Muscle layer of duodenum (tissue), 2 donors: ENCODE data around the gene APPL2.

Source experiments
- H3K27ac ChIP-seq: one replicate; pipeline ENCODE4 v1.7.0; 2013; ENCODE audit warnings: mild to moderate bottlenecking, low read length
- H3K27me3 ChIP-seq: one replicate; pipeline ENCODE4 v1.7.0; 2013; ENCODE audit warnings: low read depth, mild to moderate bottlenecking, control low read depth, low read length
- H3K36me3 ChIP-seq, 2 donors: one replicate each; pipeline ENCODE4 v1.7.0; 2013; ENCODE audit warnings: low read length in 2 of 2, control low read depth in 1 of 2, mild to moderate bottlenecking in 1 of 2; ENCODE audit not compliant: insufficient read depth in 2 of 2, control insufficient read depth in 1 of 2
- H3K4me1 ChIP-seq, 2 donors: one replicate each; pipeline ENCODE4 v1.7.0; 2013; ENCODE audit warnings: low read length in 2 of 2, mild to moderate bottlenecking in 2 of 2, control low read depth in 1 of 2, moderate library complexity in 1 of 2; ENCODE audit not compliant: insufficient read depth in 2 of 2, control insufficient read depth in 1 of 2
- H3K4me3 ChIP-seq, 2 donors: one replicate each; pipeline ENCODE4 v1.7.0; 2013; ENCODE audit warnings: low read length in 2 of 2, low read depth in 1 of 2, mild to moderate bottlenecking in 1 of 2
- H3K9me3 ChIP-seq, 2 donors: one replicate each; pipeline ENCODE4 v1.7.0; 2013; ENCODE audit warnings: low read length in 2 of 2, control low read depth in 1 of 2, mild to moderate bottlenecking in 1 of 2; ENCODE audit not compliant: control insufficient read depth in 1 of 2
- donor health status: healthy.

APPL2 gene

DNA sequence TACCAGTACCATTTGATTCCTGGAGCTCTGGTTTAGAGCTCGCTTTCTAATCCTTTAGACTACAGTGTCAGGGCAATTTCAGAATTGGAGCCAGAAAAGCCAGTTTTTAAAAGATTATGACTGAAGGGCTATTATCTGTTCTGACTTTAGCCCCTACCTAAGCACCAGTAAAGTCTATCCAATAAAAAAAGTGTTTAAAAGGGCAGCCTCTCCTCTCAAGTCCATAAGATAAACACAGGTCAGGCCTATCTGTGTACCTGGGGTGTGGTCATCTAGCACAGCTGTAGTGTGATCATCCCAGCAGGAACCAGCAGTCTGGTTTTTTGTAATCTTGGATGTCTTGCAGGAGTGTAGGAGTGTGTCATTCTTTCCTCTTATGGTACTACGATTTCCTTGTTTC is 6.6 kb downstream of the APPL2 start:
- no peaks in the 10 kb centered on the region for H3K27me3 ChIP-seq
- peaks cover 14 to 31% of the 10 kb centered on the region in 2 donors for H3K4me1 ChIP-seq
- H3K9me3 ChIP-seq: no peaks in the 10 kb centered on the region
- peaks cover 13 to 20% of the 10 kb centered on the region in 2 donors for H3K36me3 ChIP-seq
- H3K4me3 ChIP-seq: no peak overlapping the region
- H3K27ac ChIP-seq: no peak overlapping the region

DNA sequence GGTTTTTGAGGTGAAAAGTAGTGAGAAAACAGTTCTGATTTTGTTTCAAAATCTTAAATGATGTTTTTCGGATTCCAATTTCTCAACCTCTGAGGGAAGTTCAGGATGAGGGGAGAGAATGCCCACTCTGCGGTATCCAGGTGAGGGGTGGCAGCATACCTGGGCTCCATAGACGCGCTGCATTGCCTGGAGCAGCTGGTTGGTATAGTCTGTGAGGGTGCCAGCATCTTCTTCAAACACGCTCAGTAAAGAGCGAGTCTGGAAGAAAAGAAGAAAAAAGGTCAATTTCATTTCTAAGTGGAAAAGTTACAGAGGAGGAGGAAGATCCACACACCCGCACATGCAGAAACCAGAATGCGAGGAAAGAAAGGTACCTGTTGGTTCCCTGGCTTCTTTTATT is 7.0 kb downstream of the APPL2 start:
- no peak overlapping the region for H3K27ac ChIP-seq

DNA sequence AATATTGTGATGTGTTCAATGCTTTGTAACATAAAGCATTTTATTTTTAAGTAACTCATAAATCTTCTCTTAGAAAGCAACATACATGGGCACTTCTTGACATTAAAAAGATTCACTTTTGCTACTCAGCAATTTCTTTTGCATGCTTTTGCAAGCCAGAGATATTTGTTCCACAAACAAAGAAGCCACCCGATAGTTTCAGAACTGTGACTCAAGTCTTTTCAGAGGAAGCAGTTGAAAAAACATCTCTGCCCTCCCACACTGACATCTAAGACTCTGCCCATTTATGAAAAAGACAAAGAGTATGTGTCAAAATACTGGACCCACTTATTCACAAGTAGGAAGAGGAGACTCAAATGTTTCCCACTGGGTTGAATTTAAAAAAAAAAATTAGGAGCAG is 7.5 kb downstream of the APPL2 start:
- H3K4me3 ChIP-seq: no peak overlapping the region
- H3K4me1 ChIP-seq: peaks cover 11 to 22% of the 10 kb centered on the region in 2 donors
- no peaks in the 10 kb centered on the region for H3K9me3 ChIP-seq
- peaks cover 13 to 23% of the 10 kb centered on the region in 2 donors for H3K36me3 ChIP-seq
- no peaks in the 10 kb centered on the region for H3K27me3 ChIP-seq
- no peak overlapping the region for H3K27ac ChIP-seq

More for the DNA sequence above, 7.0 kb downstream of the APPL2 start:
- H3K36me3 ChIP-seq: peaks cover 13 to 23% of the 10 kb centered on the region in 2 donors
- H3K4me1 ChIP-seq: peaks cover 12 to 27% of the 10 kb centered on the region in 2 donors
- H3K4me3 ChIP-seq: no peak overlapping the region
- no peaks in the 10 kb centered on the region for H3K9me3 ChIP-seq
- no peaks in the 10 kb centered on the region for H3K27me3 ChIP-seq

DNA sequence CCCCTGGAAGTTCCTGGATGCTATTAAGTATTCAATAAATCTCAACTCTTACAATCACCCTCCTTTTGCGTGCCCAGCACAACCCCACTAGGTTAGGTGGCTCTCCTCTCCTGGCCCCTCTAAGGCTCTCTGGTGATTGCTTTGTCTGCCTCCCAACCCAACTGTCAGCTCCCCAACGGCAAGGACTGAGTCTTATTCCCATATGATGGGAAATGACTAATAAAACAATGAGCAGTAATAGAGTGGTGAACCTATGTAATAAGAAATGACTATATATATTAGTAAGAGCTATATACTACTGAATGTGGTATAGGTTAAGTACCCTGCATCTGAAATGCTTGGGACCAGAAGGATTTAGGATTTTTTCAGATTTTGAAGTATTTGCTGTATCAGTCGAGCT is 8.1 kb downstream of the APPL2 start:
- H3K36me3 ChIP-seq: peaks cover 13 to 28% of the 10 kb centered on the region in 2 donors
- H3K4me3 ChIP-seq: no peak overlapping the region
- H3K9me3 ChIP-seq: no peaks in the 10 kb centered on the region
- peaks cover 6 to 16% of the 10 kb centered on the region in 2 donors for H3K4me1 ChIP-seq
- no peaks in the 10 kb centered on the region for H3K27me3 ChIP-seq
- H3K27ac ChIP-seq: no peak overlapping the region

DNA sequence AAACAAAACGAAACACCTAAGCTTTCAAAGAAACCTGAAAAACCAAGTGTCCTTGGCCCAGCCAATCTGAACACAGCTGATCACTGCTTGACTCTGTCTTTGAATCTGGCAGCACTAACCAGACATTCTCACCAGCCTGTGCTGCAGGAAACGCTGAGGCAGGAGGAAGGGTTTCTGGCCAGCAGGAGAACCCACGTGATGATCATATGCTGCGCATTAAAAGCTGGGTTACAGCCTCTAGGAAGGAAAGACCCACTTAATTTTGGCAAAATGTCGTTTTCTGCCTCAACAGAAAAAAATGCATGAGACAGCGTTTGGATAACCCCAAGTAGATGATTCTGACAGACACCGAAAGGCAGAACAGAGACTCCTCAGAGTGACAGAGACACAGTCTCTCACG is 9.8 kb downstream of the APPL2 start:
- Histone ChIP-seq H3K27me3 (no peaks in the 10 kb centered on the region), H3K27ac (no peak overlapping the region), H3K9me3 (no peaks in the 10 kb centered on the region), H3K36me3 (peaks cover 13 to 43% of the 10 kb centered on the region in 2 donors), H3K4me1 (peaks cover 5 to 6% of the 10 kb centered on the region in 2 donors), H3K4me3 (no peak overlapping the region)

DNA sequence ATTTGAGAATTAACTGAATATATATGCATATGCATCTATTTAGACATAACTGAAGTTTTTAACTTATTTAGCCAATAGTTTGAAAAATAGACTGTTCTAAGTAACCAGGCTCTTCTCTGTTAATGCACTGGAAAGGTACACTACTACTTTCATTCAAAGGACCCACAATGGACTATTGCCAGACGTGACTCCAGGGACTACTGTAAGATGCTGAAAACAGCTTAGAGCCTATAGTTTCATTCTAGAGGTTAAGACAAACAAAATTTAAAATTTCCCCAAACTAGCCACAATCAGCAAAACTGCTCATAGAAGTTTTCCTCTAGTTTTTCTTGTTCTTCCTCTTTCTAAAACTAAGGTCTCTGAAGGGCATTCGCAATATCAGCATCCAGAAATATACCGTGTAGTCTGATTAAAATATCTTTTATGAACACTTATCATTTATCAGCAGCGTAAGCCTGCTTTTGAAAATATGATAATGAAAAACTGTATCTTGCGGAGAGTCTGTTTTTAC is 10.4 kb downstream of the APPL2 start:
- Histone ChIP-seq H3K27ac (no peak overlapping the region), H3K4me1 (peaks cover 5 to 10% of the 10 kb centered on the region in 2 donors), H3K36me3 (peaks cover 13 to 48% of the 10 kb centered on the region in 2 donors)

DNA sequence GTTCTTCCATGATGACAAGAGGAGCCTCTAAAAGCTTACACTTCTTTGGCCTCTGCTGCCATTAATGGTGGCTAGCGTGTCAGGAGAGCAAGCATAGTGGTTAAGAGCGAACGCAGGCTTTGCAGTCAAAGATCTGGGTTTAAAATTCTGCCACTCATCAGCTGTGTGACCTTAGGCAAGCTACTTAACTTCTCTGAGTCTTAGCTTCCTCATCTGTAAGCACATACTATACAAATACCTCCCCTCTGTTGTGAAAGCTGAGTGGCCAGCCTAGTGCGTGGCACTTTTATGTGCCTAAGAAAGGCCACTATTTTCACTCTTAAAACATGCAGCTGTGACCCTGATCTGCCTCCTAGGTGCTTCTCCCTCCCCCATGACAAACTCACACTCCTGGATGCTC is 11.6 kb downstream of the APPL2 start:
- Histone ChIP-seq H3K4me1 (peaks cover 10 to 18% of the 10 kb centered on the region in 2 donors), H3K27me3 (no peaks in the 10 kb centered on the region), H3K4me3 (no peak overlapping the region), H3K27ac (no peak overlapping the region), H3K36me3 (peaks cover 12 to 49% of the 10 kb centered on the region in 2 donors), H3K9me3 (no peaks in the 10 kb centered on the region)

More for the DNA sequence above, 10.4 kb downstream of the APPL2 start:
- H3K27me3 ChIP-seq: no peaks in the 10 kb centered on the region
- H3K4me3 ChIP-seq: no peak overlapping the region
- H3K9me3 ChIP-seq: no peaks in the 10 kb centered on the region

DNA sequence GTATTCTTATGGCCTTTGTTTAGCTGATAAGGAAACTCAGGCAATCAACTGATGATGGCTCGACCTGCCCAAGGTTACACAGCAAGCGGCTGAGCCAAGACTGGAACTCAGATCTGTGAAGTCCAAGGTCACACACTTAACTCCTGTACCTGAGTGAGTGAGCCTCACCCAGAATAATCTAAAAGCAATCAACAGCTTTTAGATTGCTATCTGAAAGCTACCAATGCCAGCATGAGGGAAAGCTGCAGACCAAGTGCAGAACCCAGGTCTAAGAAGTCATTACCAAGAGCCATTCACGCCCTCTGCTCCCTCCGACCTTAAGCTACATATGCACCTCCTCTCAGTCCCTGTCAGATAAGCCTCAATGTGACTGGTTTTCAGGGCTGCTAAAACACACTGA is 12.1 kb downstream of the APPL2 start:
- Histone ChIP-seq H3K4me1 (peaks cover 12 to 13% of the 10 kb centered on the region in 2 donors), H3K4me3 (no peak overlapping the region), H3K9me3 (no peaks in the 10 kb centered on the region), H3K27ac (no peak overlapping the region), H3K36me3 (peaks cover 8 to 46% of the 10 kb centered on the region in 2 donors), H3K27me3 (no peaks in the 10 kb centered on the region)

DNA sequence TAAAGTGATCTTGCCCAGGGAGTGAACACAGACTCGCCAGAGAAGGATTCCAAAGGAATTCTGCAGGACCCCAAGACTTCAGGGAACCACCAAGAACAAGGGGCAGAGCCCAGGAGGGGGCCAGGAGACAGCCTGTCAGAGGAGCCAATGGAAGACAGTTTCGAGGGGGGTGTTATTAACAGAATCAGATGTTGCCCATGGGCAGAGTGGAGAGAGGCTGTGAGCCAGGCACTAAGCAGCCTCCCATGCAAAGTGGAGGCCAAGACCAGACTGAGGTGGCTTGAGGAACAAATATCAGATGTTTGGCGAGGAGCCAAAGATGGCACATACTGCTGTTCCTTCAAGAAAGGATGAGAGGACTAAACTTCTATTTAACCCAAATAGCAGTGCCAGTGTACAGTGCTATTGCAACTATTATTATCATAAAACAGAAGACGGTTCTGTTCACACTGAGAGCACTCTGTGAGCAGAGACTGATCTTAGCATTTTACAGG is 12.6 kb downstream of the APPL2 start:
- peaks cover 6 to 46% of the 10 kb centered on the region in 2 donors for H3K36me3 ChIP-seq
- H3K27ac ChIP-seq: no peak overlapping the region
- no peak overlapping the region for H3K4me3 ChIP-seq
- peaks cover 13 to 14% of the 10 kb centered on the region in 2 donors for H3K4me1 ChIP-seq
- H3K9me3 ChIP-seq: no peaks in the 10 kb centered on the region
- H3K27me3 ChIP-seq: no peaks in the 10 kb centered on the region

DNA sequence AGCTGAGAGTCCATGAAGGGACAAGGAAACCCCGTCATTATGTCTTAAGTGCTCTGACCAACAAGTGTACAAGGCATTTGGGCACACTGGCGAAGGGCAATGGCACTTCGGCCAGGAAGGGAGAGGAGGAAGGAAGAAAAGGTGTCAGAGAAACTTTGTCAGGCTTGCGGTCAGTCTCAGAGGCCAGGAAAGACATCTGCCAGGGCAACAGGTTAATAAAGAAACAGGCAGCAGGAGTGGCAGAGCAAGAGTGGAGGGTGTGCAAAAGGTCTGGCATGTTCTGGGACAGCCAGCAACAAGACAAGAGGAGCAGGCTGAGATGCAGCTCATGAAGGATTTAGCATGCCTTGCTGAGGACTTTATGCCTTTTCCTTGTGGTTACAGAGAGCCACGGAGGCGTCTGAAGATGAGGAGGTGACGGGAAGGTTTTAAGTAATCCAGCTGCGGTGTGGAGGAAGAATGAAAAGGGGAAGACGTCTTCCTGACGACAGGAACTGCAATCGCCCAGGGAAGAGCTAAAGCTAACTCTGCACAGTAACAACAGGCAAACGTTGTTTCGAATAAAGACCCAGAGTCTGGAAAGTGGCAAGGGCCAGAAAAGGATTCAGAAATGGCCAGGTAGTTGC is 13.1 kb downstream of the APPL2 start:
- Histone ChIP-seq H3K27ac (no peak overlapping the region), H3K4me3 (no peak overlapping the region), H3K9me3 (no peaks in the 10 kb centered on the region), H3K4me1 (peaks cover 13 to 14% of the 10 kb centered on the region in 2 donors), H3K36me3 (peaks cover 6 to 48% of the 10 kb centered on the region in 2 donors), H3K27me3 (no peaks in the 10 kb centered on the region)

DNA sequence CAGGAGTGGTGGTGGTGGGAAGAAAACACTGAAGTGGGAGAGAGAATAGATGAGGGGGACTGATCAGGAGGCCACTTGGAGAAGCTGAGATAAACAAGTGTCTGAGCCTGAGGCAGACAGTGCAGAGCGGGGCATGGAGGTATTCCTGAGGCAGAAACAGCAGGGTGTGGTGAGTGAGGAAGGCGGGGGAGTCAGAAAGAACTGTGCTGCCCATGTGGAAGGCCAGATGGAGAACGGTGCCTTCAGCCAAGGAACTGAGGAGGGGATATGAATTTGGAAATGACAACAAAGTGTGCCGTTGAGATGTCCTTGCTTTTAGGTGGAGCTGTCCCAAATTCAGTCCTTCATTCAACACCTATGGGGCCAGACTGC is 13.7 kb downstream of the APPL2 start:
- Histone ChIP-seq H3K4me3 (no peak overlapping the region), H3K36me3 (peaks cover 5 to 48% of the 10 kb centered on the region in 2 donors), H3K27me3 (no peaks in the 10 kb centered on the region), H3K27ac (no peak overlapping the region), H3K4me1 (peaks cover 13 to 14% of the 10 kb centered on the region in 2 donors), H3K9me3 (no peaks in the 10 kb centered on the region)
